H4 (cell line): Measurements from ENCODE around the gene CAMKK2. TPM values are rescaled to one million over a fixed set of nuclear protein-coding genes. Genes with fewer than 3 reads are reported as not detected.
A peak's percentile ranks its signal among the peaks of the same experiment; 100 is the strongest.
"Not testable (repeated sequence)": the region's sequence is repeated elsewhere in the genome, so short reads cannot be mapped to it uniquely, and the experiment has no call there.

Source experiments
- DNase-seq: peaks from one replicate; pipeline ENCODE4 v3.0.0-alpha.2; 2015; ENCODE audit warnings: low spot score
- total RNA-seq: library from RNA; depleted of rRNA; stranded (reverse); fragments of >200 nt; shearing (Covaris generic); gene quantifications from 2 replicates; pipeline ENCODE4 v1.2.3, GENCODE V29; 2014

Gene CAMKK2
- total RNA-seq, 1 experiment from 2014 or later = 4.1 TPM

DNA sequence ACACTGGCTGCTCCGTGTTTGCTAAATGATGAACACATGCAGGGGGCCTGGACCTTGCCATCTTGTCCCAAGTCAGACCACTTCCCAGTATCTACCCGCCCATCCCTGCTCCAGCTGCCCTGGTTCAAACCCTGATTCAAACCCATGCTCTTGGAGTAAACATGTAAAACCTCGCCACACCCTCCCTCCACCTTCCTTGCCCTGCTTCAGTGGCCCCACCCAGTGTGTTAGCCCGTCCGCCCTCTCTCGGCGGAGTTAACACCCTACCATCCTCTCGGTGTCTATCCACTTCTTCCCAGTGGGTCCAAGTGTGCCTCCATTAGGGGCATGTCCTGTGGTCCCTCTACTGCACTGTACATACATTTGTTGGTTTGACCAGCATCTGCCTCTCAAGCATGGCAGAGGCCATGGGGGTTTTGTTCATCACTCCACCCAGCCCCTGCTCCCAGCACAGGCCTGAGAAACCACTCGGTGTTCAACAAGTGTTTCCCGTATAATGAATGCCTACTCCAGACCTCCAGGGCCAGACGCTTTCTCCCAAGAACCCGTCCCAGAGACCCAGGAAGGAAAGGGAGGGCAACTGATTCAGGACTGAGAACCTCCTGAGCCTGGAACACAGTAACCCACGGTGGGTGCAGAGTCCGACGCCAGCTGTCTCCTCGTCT, 49.5 kb downstream of the CAMKK2 start:
- no peak for DNase-seq

DNA sequence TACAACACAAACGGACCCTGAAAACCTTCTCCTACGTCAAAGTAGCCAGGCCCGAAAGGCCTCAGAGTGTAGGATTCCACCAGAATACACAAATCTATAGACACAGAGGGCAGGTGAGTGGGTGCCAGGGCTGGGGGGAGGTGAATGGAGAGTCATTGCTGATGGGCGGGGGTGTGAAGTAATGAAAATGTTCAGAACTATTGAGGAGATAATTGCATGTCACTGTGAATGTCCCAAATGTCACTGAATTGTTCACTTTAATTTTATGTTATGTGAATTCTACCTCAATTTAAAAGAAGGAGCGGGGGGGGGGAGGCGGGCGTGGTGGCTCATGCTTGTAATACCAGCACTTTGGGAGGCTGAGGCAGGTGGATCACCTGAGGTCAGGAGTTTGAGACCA, 50.6 kb downstream of the CAMKK2 start:
- no peak for DNase-seq

DNA sequence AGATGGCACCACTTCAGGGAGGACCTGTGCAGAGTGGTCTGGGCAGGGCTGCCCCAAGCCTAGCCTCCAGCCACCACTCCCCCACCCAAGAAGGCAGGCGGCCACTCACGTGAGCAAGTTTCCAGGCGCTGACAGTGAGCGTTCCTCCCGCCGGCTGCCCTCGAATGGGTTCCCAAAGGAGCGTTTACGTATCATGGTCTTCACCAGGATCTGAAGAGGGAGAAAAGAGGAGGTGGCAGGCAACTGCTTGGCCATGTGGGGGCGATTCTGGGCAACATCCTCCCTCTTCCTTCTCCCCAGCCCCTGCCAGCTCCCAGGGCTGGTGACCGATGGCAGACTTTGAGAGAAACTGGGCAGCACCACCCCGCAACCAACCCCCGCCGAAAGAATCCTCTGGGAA, 51.5 kb downstream of the CAMKK2 start:
- no peak for DNase-seq

DNA sequence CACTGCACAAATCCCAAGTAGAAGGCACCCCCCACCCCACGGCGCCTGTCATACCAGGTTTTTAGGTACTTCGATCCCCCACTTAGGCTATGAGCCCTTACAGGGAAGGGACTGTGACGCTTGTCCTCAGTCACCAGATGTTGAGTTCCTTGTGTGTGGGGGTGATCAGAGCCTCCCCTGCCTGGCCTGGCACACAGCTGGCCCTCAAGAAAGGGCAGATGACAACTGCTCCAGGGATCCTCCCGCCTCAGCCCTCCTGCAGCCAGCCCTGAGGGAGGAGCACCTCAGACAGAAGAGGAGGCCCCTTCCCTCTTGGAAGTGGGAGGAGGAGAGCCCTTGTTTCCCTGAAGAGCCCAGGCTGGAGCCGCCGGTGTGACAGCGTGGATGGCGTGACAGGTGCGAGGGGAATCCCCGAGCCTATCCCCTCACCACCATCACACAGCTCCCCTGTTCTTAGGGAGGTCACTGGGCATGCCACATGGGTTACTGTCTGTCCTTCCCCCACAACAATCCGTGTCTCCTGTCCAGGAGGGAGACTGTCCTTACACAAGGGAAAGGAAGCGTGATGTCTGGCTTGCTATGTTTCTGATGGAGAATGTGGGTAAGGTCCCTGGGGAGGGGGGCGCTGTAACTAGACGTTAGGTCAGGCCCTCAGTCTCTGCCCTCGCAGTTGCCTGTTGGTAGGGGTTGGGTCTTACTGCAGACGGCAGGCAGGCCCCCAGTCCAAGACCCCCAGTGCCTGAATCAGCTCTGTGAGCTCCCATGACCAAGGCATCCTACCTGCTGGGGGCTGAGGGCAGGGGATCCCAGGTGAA, 55.1 kb downstream of the CAMKK2 start:
- no peak for DNase-seq

DNA sequence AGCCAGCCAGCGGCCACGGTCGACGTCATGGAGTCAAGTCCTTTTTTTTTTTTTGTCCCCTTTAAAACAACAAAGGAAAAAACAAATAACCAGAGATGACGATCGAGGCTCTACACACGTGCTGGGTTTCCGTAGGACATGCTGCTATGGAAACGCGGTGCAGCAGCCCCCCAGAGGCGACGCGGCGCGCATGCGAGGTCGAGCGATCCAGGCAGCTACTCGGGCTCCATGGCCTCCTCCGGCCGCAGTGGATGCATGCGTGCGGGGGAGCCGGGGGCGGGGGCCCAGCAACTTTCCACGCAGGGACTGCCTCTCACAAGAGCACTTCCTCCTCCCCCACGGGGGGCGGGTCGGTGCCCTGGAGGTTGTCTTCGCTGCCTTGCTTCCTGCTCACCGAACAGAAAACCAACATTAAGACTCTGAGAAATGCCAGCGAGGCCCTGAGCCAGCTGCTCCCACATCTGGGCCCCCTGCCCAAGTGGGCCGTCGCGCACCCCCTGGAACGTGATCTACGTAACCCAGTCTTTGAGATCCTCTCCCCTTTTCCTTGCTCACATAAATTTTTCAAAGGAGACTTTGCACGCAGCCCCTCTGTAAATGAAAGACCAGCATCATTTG, 55.9 kb downstream of the CAMKK2 start:
- no peak for DNase-seq

DNA sequence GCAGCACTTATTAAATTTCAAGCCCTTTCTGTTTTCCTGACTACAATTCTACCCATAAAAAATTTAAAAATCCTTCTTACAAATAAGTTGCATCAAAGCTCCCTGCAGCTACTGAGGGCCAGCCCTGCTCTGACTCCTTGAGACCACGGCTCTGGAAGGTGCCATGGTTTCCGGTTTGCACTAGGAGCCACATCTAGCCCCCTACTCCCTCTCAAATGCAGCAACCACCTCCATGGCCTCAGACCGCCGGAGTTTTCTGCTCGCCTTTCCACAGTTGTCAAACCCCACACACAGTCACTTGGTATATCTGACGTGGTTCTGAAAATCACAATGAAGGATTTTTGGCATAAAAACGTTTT, 56.5 kb downstream of the CAMKK2 start:
- DNase-seq = no peak

DNA sequence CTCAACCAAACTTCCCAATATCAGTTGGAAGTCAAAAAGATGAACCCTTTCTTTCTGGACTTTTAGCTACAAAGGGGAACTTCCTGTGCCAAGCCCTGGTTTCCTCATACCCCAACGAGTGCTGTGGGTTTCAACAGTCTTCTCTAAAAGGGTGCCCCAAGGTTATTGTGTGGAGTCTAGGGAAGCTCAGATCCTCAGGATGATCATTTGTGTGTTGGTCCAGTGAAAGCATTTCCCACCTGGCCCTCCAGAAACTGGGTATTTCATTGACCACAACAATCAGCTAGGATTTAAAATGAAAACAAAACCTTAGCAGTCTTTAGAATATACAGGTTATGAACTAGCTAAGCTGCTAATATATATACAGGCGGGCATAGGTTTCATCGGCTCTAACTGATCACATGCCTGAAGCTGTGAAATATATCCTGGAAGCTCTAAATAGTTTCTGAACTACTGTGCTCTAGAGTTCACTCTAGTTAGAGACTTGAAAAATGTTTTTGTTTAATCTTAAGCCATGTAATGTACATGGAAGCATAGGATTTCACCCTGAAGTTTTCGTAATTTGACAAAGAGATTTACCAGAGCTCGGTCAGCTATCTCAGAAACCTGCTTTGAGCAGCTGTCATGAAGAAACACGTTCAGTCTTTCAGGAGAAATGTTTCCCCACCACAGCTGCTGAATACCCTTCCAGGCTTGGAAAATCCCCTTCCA, 57.0 kb downstream of the CAMKK2 start:
- no peak for DNase-seq

DNA sequence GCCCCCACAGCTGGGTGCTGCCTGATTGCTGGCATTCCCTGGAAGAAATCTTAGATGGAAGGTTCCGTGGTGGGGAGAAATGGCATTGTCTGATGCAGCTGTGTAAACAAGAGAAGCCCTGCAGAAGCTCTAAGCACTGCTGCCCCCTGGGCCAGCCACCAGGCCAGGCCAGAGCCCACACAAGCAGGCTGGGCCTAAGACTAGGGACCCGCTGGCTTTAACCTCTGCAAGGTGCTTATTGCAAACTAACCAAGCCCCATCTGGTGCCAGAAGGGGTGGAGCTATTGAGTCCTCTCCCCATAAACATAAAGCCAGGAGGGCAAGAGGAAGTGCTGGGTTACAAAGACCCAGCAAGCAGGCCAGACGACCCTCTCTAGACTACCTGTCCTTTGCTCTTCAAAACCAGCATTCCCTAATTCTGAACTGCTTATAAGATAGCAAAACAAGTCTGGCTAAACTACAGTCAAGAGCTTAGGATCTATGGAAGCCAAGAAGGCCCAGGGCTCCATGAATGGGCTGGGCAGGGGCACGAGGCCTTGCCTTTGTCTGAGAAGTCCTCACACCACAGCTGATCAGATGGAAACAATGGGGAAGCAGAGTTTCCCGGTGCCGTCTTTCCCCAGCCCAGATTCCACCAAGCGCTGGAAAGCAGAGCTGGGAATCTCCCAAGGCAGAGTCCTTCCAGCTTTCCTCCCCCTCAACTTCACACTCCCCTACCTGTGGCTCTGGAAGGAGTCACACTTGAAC, 57.7 kb downstream of the CAMKK2 start:
- DNase-seq = no peak

DNA sequence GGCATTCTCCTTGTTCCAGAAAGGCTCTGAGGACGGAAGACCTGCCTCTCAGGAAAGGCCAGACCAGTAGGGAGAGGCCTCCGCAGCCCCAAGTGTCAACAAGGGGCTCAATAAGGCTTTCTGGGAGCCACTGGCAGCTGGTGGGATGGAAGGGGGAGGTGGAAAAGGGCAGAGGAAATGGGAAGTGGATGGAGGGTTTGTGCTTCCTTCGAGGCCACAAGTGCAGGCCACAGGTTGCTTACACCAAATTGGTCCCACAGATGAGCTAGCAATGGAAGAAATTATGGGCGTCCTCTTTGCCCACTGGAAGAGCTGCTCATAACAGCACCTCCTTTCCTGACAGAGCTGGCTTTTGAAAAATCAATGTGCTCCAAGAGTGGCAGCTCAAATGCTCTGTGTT, 58.4 kb downstream of the CAMKK2 start:
- DNase-seq = no peak

DNA sequence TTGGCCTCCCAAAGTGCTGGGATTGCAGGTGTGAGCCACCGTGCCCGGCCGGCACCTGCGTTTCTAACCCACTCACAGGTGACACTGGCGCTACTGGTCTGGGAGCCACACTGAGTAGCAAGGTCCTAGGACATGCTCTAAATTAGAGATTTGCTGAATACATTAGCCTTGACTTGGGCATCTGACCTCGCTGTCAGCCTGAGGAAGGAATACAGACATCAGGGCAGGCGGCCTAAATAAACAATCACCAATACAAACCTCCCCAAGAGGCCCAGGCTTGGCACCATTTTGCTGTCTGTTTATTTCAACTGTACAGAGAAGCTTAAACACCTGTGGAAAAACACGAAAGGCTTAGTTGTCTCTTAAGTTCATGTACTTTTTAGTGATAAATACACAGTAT, 59.1 kb downstream of the CAMKK2 start:
- no peak for DNase-seq

DNA sequence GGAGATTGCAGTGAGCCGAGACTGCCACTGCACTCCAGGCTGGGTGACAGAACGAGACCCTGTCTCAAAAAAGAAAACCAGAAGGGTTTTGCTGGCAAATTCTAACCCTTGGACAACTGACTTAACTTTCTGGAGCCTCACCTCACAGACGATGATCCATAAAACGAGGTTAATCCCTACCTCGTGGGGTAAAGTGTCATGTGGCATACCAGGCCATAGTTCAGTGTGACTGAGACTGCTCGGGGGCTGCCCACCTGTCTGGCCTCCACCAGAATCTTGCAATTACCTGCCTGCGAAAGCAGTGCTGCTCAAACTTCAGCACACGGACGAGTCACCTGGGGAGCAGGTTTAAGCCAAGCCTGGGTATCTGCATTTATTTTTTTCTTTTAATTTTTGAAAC, 59.7 kb downstream of the CAMKK2 start:
- no peak for DNase-seq

DNA sequence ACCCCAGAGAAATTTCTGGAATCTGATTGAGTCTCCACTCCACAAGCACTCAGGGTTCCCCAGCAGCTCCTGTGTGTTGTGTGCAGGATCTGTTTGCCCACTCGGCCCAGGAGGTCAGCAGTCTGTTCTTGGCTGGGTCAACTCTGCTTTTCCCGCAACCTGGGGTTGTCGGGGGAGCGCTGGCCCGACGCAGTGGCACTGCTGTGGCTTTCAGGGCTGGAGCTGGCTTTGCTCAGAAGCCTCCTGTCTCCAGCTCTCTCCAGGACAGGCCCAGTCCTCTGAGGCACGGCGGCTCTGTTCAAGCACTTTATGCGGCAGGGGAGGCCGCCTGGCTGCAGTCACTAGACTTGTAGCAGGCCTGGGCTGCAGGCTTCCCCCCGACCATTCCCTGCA, 62.9 kb downstream of the CAMKK2 start:
- DNase-seq = no peak

DNA sequence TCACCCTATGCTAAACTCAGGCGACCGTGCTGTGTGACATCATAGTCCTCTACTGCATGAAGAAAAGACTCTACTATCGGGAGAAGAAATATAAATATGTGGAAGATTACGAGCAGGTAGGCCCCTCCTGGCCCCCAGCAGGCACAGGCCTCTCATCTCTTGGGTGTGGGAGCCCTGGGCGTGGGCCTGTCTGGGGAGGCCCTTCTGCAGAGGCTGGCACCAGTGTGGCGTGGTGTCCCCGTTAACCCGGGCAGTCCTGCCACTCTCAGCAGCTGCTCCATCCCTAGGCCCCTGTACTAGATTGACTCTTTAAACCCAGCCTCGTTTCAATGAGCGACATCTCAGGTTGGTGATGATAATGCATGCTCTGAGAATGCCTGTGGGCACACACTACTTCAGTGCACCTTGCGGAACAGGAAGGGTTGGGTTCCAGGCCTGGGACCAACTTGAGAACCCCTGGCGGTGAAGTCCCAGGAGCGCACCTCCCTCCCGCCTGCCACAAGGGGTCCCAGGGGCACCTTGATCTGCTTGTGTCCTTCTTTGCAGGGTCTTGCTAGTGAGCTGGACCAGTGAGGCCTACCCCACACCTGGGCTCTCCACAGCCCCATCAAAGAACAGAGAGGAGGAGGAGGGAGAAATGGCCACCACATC, 63.4 kb downstream of the CAMKK2 start:
- DNase-seq = no peak

DNA sequence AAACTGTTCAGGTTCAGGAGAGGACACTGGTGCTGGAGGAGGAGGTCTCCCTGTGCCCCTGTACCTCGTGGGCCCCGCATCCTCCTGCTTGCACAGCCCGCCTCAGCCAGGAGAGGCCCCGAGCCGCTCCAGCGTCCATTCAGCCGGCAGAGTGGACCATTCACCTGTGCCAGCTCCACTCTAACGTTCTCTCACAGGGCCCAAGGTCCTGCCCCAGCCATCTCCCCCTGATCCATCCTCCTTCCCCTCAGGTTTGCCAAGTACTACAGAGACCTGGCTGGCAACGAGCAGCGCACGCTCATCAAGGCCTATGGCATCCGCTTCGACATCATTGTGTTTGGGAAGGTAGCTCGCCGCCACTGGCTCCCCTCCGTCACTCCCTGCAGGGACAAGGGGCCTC, 64.3 kb downstream of the CAMKK2 start:
- DNase-seq = no peak

DNA sequence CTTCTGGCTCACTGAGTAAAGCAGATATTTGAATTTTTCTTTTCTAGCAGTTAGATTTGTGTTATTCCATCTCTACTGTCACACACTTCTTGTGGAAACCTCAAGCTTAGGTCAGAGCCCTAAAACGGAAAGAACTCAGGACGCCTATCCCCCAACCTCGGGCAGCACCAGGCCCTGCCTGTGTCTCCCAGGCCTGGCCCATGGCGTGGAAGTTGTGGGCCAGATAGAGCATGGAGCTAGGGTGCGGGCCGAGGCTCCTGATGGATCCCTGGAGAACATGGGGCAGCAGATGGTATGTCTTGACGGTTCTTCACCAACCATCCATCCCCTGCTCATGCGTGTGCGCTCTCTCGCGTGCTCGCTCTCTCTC, 66.0 kb downstream of the CAMKK2 start:
- DNase-seq = no peak

DNA sequence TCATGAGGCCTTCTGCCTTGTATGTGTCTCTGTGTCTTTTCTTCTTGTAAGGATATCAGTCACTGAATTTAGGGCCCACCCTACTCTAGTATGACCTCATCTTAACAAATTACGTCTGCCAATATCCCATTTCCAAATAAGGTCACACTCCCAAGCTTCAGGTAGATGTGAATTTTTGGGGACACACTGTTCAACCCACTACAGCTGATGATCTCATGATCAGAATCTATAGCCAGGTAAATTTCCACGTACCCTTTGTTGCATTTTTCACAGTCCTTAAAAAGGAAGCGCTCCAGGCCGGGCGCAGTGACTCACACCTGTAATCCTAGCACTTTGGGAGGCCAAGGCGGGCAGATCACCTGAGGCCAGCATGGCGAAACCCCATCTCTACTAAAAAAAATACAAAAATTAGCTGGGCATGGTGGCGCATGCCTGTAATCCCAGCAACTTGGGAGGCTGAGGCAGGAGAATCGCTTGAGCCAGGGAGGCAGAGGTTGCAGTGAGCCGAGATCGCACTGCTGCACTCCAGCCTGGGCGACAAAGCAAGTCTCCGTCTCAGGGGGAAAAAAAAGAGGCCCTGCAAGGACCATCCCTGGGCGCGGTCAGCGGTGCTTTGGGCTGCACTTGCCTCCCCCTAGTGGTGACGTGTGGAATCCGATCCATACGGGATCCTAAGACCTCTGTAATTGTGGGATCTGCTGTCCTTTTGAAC, 66.5 kb downstream of the CAMKK2 start:
- peak; percentile 66 for DNase-seq

DNA sequence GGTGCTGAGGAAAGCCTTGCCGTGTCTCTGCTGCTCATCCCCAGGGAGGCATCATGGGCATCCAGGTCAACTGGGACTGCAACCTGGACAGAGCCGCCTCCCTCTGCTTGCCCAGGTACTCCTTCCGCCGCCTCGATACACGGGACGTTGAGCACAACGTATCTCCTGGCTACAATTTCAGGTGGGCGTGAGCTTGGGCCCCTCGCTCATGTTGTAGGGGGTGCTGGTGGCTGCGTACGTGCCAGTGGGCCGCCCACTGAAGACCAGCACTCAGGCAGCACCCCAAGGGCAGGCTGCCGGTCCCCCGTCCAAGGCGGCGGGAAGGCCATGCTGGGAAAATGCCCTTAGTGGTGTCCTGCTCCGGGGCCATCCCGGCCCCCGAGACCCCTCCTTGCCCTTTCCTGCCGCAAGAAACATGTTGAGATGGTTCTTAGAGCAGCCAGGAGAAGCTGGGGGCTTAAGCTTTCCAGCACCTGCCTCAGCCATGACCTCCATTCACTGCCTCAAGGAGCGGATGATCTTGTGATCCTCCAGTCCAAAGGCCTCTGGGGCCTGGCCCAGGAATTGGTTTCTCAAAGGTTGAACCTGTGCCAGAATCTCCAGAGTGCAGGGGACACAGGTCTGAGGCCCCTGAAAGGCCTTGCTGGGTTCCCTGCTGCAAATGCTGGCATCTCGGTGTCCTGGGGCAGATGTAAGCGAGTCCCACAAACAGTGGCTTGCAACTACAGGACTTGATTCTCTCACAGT, 67.4 kb downstream of the CAMKK2 start:
- no peak for DNase-seq

DNA sequence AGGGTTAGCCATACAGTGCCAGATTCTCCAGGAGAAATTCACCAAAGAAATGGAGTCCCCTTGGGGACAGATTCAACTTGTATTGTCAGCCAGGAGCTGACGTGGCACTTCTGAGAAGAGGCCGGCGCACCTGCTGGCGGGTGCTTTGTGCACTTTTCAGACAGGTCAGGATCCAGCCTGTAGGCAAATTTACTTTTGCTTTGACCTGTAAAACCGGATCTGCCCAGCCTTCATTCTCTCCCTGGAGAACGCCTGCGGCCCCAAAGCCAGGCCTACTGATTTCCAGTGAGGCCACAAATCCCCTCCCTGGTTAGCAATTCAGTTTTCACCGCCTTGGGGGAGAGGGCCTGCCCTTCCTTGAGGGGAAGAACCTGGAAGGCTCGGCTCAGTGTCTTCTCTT, 69.2 kb downstream of the CAMKK2 start:
- no peak for DNase-seq

DNA sequence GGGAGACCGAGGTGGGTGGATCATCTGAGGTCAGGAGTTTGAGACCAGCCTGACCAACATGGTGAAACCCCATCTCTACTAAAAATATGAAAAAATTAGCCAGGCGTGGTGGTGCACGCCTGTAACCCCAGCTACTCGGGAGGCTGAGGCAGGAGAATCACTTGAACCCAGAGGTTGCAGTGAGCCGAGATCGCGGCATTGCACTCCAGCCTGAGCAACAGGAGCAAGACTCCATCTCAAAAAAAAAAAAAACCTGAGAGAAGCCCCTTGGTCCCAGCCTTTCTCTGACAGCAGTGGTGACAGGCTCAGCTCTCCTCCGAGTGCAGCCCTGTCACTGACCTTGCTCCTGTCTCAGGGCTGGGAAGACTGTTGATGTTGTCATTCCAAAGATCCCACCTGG, 69.6 kb downstream of the CAMKK2 start:
- not testable (repeated sequence) for DNase-seq

DNA sequence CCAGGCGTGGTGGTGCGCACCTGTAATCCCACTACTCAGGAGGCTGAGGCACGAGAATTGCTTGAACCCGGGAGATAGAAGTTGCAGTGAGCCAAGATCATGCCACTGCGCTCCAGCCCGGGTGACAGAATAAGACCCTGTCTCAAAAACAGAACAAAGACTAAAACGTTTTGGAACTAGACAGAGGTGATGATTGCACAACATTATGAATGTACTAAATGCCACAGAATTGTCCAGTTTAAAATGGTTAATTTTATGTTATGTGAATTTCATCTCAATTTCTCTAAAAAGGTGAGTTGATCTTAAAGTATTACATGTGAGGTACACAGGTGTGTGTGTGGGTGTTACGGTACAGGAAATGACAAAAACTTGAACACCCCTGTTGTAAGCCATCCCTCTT, 70.1 kb downstream of the CAMKK2 start:
- no peak for DNase-seq
